ENCODE results near the gene MRAS. TPM values are rescaled to one million over a fixed set of nuclear protein-coding genes. Genes with fewer than 3 reads are reported as not detected.

Gene MRAS
- total RNA-seq, 1 experiment from 2014 or later: 2.4 TPM

DNA sequence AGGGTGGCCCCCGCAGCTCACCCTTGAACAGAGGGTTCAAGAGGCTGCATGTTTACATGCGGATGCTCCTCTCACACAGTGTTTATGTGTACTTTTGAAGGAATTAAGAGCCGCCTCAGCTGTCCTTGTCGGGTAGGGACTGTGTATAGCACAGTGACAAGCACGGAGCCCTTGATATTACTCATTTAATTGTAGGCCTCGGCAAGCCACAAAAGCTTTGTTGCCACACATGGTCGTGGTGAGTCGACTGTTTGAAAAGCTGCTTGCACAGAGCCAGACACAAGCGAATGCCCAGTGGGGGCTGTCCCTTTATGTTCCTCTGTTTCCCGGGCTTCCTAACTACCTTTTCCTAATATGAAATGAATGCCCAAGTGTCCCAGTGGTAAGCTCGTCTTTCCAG, 90.5 kb downstream of the MRAS start:
- no peak overlapping the region for H2AFZ ChIP-seq
- TF ChIP-seq, protein P1, sequence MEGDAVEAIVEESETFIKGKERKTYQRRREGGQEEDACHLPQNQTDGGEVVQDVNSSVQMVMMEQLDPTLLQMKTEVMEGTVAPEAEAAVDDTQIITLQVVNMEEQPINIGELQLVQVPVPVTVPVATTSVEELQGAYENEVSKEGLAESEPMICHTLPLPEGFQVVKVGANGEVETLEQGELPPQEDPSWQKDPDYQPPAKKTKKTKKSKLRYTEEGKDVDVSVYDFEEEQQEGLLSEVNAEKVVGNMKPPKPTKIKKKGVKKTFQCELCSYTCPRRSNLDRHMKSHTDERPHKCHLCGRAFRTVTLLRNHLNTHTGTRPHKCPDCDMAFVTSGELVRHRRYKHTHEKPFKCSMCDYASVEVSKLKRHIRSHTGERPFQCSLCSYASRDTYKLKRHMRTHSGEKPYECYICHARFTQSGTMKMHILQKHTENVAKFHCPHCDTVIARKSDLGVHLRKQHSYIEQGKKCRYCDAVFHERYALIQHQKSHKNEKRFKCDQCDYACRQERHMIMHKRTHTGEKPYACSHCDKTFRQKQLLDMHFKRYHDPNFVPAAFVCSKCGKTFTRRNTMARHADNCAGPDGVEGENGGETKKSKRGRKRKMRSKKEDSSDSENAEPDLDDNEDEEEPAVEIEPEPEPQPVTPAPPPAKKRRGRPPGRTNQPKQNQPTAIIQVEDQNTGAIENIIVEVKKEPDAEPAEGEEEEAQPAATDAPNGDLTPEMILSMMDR (conservative IDR thresholded peaks at IDR 0.05): no peak
- no peak for TF ChIP-seq EZH2 (IDR thresholded peaks at IDR 0.05; ENCODE audit: low read depth)
- H3K27me3 ChIP-seq (ENCODE audit: insufficient read depth, low read depth): no peaks in the 10 kb centered on the region
- H3F3A ChIP-seq (ENCODE audit: insufficient read depth, low read depth): peaks cover 7% of the 10 kb centered on the region
- no peak overlapping the region for H3K27ac ChIP-seq
- H4K20me1 ChIP-seq (ENCODE audit: insufficient read depth): no peaks in the 10 kb centered on the region
- no peaks in the 10 kb centered on the region for H3K36me3 ChIP-seq (ENCODE audit: low read depth)
- no peak overlapping the region for H3K4me2 ChIP-seq
- no peak for DNase-seq
- H3K4me1 ChIP-seq (replicated peaks; ENCODE audit: insufficient read depth): no peaks in the 10 kb centered on the region
- H3K9me3 ChIP-seq (ENCODE audit: insufficient read depth, low read depth): peaks cover 2% of the 10 kb centered on the region; the same call in 1 of the 2 replicates
- intact Hi-C loops (cut with micrococcal nuclease; ENCODE audit: unreplicated experiment): no loop called here
- ChIA-PET CTCF (no interaction called here), POLR2A (ENCODE audit: unreplicated experiment) (no interaction called here)
- no peaks in the 10 kb centered on the region for H3K9me2 ChIP-seq (ENCODE audit: insufficient read depth)
- no peak overlapping the region for H3K4me3 ChIP-seq
- BruUV-seq (replicated peaks): no TSS peak
- no peaks in the 10 kb centered on the region for H3K79me2 ChIP-seq (ENCODE audit: low read depth)

DNA sequence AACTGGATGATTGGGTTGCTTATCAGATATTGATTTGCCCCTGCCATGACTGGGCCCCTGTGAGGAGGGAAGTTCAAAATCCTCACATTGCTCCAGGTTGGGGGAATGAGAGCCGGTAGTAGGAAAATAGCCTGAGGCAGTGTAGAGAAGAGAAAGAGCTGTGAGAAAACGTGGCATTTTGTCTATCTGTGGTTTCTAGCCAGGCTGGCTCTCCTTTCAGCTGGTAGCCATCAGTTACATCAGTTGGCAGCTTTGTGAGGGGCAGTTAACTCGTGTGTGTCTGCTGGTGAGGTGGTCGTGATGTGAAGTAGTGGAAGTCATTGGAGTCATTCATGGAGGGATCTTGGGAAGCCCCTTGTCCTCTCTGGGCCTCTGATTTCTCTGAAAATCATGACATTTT, 91.3 kb downstream of the MRAS start:
- intact Hi-C loops (cut with micrococcal nuclease; ENCODE audit: unreplicated experiment): no loop called here
- H4K20me1 ChIP-seq (ENCODE audit: insufficient read depth): no peaks in the 10 kb centered on the region
- no peak for DNase-seq
- no peaks in the 10 kb centered on the region for H3K9me2 ChIP-seq (ENCODE audit: insufficient read depth)
- no peak overlapping the region for H3K4me2 ChIP-seq
- TF ChIP-seq, protein P1 (conservative IDR thresholded peaks at IDR 0.05): no peak
- no peak for TF ChIP-seq EZH2 (IDR thresholded peaks at IDR 0.05; ENCODE audit: low read depth)
- H3K36me3 ChIP-seq (ENCODE audit: low read depth): no peaks in the 10 kb centered on the region
- H3K4me3 ChIP-seq: no peak overlapping the region
- peaks cover 2% of the 10 kb centered on the region; the same call in 1 of the 2 replicates for H3F3A ChIP-seq (ENCODE audit: insufficient read depth, low read depth)
- no peak overlapping the region for H3K27ac ChIP-seq
- BruUV-seq (replicated peaks): no TSS peak
- no peaks in the 10 kb centered on the region for H3K9me3 ChIP-seq (ENCODE audit: insufficient read depth, low read depth)
- CTCF ChIA-PET: no interaction called here
- POLR2A ChIA-PET (ENCODE audit: unreplicated experiment): no interaction called here
- no peaks in the 10 kb centered on the region for H3K4me1 ChIP-seq (replicated peaks; ENCODE audit: insufficient read depth)
- no peaks in the 10 kb centered on the region for H3K27me3 ChIP-seq (ENCODE audit: insufficient read depth, low read depth)
- H3K79me2 ChIP-seq (ENCODE audit: low read depth): no peaks in the 10 kb centered on the region
- H2AFZ ChIP-seq: no peak overlapping the region

DNA sequence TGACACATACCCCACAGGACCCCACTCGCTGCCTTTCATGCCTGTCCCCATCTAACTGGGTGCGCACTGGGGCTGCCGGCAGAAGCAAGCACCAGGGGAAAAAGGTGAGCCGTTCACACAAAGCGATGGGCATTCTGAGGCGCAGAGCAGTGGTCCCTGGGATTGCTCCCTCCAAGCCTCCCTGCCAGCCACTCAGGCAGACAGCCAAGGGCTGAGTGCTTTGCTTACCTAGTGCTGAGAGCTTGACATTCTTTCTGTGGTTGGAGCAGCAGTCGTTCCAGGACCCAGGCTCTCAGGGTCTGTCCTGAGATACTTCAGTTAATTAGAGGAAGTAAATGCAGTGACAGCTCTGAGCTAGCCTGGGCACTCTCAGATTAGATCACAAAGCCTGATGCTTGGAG, 91.7 kb downstream of the MRAS start:
- no peaks in the 10 kb centered on the region for H3K9me2 ChIP-seq (ENCODE audit: insufficient read depth)
- no peaks in the 10 kb centered on the region for H4K20me1 ChIP-seq (ENCODE audit: insufficient read depth)
- H3K27me3 ChIP-seq (ENCODE audit: insufficient read depth, low read depth): no peaks in the 10 kb centered on the region
- no peaks in the 10 kb centered on the region for H3K9me3 ChIP-seq (ENCODE audit: insufficient read depth, low read depth)
- H3K36me3 ChIP-seq (ENCODE audit: low read depth): no peaks in the 10 kb centered on the region
- DNase-seq: no peak
- H3K79me2 ChIP-seq (ENCODE audit: low read depth): no peaks in the 10 kb centered on the region
- intact Hi-C loops (cut with micrococcal nuclease; ENCODE audit: unreplicated experiment): no loop called here
- POLR2A ChIA-PET (ENCODE audit: unreplicated experiment): no interaction called here
- TF ChIP-seq, protein P1 (conservative IDR thresholded peaks at IDR 0.05): no peak
- no peak for TF ChIP-seq EZH2 (IDR thresholded peaks at IDR 0.05; ENCODE audit: low read depth)
- no peak overlapping the region for H3K4me3 ChIP-seq
- CTCF ChIA-PET: no interaction called here
- H3K27ac ChIP-seq: no peak overlapping the region
- no TSS peak for BruUV-seq (replicated peaks)
- no peak overlapping the region for H3K4me2 ChIP-seq
- H2AFZ ChIP-seq: no peak overlapping the region
- H3K4me1 ChIP-seq (replicated peaks; ENCODE audit: insufficient read depth): no peaks in the 10 kb centered on the region
- no peaks in the 10 kb centered on the region for H3F3A ChIP-seq (ENCODE audit: insufficient read depth, low read depth)
